Stimulated activated CD8-positive, alpha-beta memory T cell treated with anti-CD3 and anti-CD28 coated beads, Interleukin-4, amount 100 ng/mL, for 4 hours (primary cell): Measurements from ENCODE around the gene CFAP299.
"Not testable (repeated sequence)": the region's sequence is repeated elsewhere in the genome, so short reads cannot be mapped to it uniquely, and the experiment has no call there.

Source experiments
- DNase-seq, 2 donors: peaks; one replicate each; pipeline ENCODE4 v3.0.0-alpha.2; 2020; ENCODE audit warnings: low read depth in 2 of 2, low spot score in 1 of 2

Gene CFAP299

GRCh38 chr4:80705311-80705710, 369.8 kb downstream of the CFAP299 start:
- no peak for DNase-seq

GRCh38 chr4:80709082-80709869, 373.7 kb downstream of the CFAP299 start:
- DNase-seq: no peak

- no peak for DNase-seq
Measured at GRCh38 chr4:80710748-80711451, 375.4 kb downstream of the CFAP299 start.

- no peak for DNase-seq
Measured at GRCh38 chr4:80711956-80712355, 376.4 kb downstream of the CFAP299 start.

- DNase-seq: no peak
Measured at GRCh38 chr4:80713409-80713808, 377.9 kb downstream of the CFAP299 start.

GRCh38 chr4:80717204-80717603, 381.7 kb downstream of the CFAP299 start:
- no peak for DNase-seq

GRCh38 chr4:80726471-80726870, 390.9 kb downstream of the CFAP299 start:
- DNase-seq: no peak

GRCh38 chr4:80730158-80730557, 394.6 kb downstream of the CFAP299 start:
- DNase-seq: no peak

GRCh38 chr4:80731436-80731835, 395.9 kb downstream of the CFAP299 start:
- DNase-seq: no peak

GRCh38 chr4:80732010-80732409, 396.5 kb downstream of the CFAP299 start:
- DNase-seq: no peak

- no peak for DNase-seq
Measured at GRCh38 chr4:80740375-80740774, 404.8 kb downstream of the CFAP299 start.

GRCh38 chr4:80749558-80749957, 414.0 kb downstream of the CFAP299 start:
- DNase-seq: not testable (repeated sequence)

GRCh38 chr4:80751200-80751599, 415.7 kb downstream of the CFAP299 start:
- DNase-seq: no peak

GRCh38 chr4:80767944-80768343, 432.4 kb downstream of the CFAP299 start:
- DNase-seq: no peak

- DNase-seq: no peak
Measured at GRCh38 chr4:80776168-80776567, 440.6 kb downstream of the CFAP299 start.

GRCh38 chr4:80781431-80781830, 445.9 kb downstream of the CFAP299 start:
- DNase-seq: no peak

- DNase-seq: no peak
Measured at GRCh38 chr4:80787306-80787705, 451.8 kb downstream of the CFAP299 start.

- no peak for DNase-seq
Measured at GRCh38 chr4:80788798-80789197, 453.3 kb downstream of the CFAP299 start.

- DNase-seq: no peak
Measured at GRCh38 chr4:80790152-80790551, 454.6 kb downstream of the CFAP299 start.

- DNase-seq: not testable (repeated sequence)
Measured at GRCh38 chr4:80793660-80794059, 458.1 kb downstream of the CFAP299 start.

- no peak for DNase-seq
Measured at GRCh38 chr4:80798082-80798481, 462.6 kb downstream of the CFAP299 start.

GRCh38 chr4:80800719-80801118, 465.2 kb downstream of the CFAP299 start:
- DNase-seq: not testable (repeated sequence)

GRCh38 chr4:80803337-80803736, 467.8 kb downstream of the CFAP299 start:
- no peak for DNase-seq
